HG03460 (cell line): ENCODE measurements around the gene NT5M.
"Not testable (repeated sequence)": the region's sequence is repeated elsewhere in the genome, so short reads cannot be mapped to it uniquely, and the experiment has no call there.

Experiments
- ATAC-seq: cut with Tn5 transposase; IDR thresholded peaks from one replicate; pipeline ENCODE4 v1.9.1; 2021; ENCODE audit not compliant: unreplicated experiment

NT5M gene

GRCh38 chr17:17301659-17302058 is 1.5 kb upstream of the NT5M start:
- ATAC-seq: not testable (repeated sequence)

GRCh38 chr17:17303847-17304490 is 796 bp downstream of the NT5M start:
- ATAC-seq: no peak

GRCh38 chr17:17304521-17304985 is 1.4 kb downstream of the NT5M start:
- ATAC-seq: no peak

- ATAC-seq: peak; percentile 74
Observed at GRCh38 chr17:17305281-17305801, 2.2 kb downstream of the NT5M start.

GRCh38 chr17:17309356-17309755 is 6.2 kb downstream of the NT5M start:
- ATAC-seq: no peak

GRCh38 chr17:17313350-17313991 is 10.3 kb downstream of the NT5M start:
- ATAC-seq: no peak

- ATAC-seq: no peak
Observed at GRCh38 chr17:17314501-17315071, 11.4 kb downstream of the NT5M start.

- no peak for ATAC-seq
Observed at GRCh38 chr17:17315142-17315821, 12.1 kb downstream of the NT5M start.

- no peak for ATAC-seq
Observed at GRCh38 chr17:17320188-17320910, 17.2 kb downstream of the NT5M start.

GRCh38 chr17:17320911-17321220 is 17.7 kb downstream of the NT5M start:
- no peak for ATAC-seq

GRCh38 chr17:17321356-17322025 is 18.3 kb downstream of the NT5M start:
- no peak for ATAC-seq

GRCh38 chr17:17322516-17323510 is 19.6 kb downstream of the NT5M start:
- ATAC-seq: no peak

- no peak for ATAC-seq
Observed at GRCh38 chr17:17324616-17325015, 21.4 kb downstream of the NT5M start.

- ATAC-seq: no peak
Observed at GRCh38 chr17:17325228-17325627, 22.1 kb downstream of the NT5M start.

- no peak for ATAC-seq
Observed at GRCh38 chr17:17325816-17326215, 22.6 kb downstream of the NT5M start.

GRCh38 chr17:17326275-17326875 is 23.2 kb downstream of the NT5M start:
- ATAC-seq: no peak

GRCh38 chr17:17328251-17328650 is 25.1 kb downstream of the NT5M start:
- ATAC-seq: no peak

GRCh38 chr17:17341452-17341851 is 38.3 kb downstream of the NT5M start:
- ATAC-seq: no peak
